ENCODE results near the gene AGRN. TPM values are rescaled to one million over a fixed set of nuclear protein-coding genes. Genes with fewer than 3 reads are reported as not detected.

The AGRN gene
- total RNA-seq, 4 donors from 2014 or later: 50.6 to 84.8 (median 71.1) TPM

DNA sequence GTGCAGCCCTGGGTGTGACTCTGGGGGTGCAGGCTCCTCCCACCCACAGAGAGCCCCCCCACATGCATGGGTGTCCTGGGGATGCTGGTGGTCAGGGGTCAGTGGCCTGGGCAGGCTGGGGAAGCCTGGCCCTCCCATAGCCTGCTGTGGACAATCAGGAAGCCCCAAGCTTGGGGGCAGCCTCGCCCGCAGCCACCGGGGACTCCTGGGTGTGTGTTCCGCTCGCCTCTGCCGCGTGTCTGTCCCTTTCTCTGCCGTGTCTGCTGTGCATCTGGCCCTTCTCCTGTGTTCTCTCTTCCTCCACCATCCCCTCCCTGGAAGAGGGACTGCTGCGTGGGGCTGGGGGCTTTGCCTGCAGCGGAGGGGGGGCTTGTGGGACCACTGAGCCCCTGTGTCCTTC is 22.9 kb downstream of the AGRN start:
- Histone ChIP-seq H3K9me3 (no peaks in the 10 kb centered on the region), H3K27ac (no peak overlapping the region), H3K4me1 (peaks cover 24% of the 10 kb centered on the region), H3K27me3 (peaks cover 15% of the 10 kb centered on the region), H3K36me3 (peaks cover 45% of the 10 kb centered on the region), H3K4me3 (no peak overlapping the region)
- DNase-seq (ENCODE audit: low spot score in 2 of 2): no peak
- no CpG with 5 or more reads among the region's 10 CpGs for WGBS
- TF ChIP-seq POLR2AphosphoS5 (IDR thresholded peaks at IDR 0.05) (no peak), EP300 (IDR thresholded peaks at IDR 0.05) (no peak), POLR2A (IDR thresholded peaks at IDR 0.05) (no peak)
- TF ChIP-seq, protein P1, sequence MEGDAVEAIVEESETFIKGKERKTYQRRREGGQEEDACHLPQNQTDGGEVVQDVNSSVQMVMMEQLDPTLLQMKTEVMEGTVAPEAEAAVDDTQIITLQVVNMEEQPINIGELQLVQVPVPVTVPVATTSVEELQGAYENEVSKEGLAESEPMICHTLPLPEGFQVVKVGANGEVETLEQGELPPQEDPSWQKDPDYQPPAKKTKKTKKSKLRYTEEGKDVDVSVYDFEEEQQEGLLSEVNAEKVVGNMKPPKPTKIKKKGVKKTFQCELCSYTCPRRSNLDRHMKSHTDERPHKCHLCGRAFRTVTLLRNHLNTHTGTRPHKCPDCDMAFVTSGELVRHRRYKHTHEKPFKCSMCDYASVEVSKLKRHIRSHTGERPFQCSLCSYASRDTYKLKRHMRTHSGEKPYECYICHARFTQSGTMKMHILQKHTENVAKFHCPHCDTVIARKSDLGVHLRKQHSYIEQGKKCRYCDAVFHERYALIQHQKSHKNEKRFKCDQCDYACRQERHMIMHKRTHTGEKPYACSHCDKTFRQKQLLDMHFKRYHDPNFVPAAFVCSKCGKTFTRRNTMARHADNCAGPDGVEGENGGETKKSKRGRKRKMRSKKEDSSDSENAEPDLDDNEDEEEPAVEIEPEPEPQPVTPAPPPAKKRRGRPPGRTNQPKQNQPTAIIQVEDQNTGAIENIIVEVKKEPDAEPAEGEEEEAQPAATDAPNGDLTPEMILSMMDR (IDR thresholded peaks at IDR 0.05): no peak

DNA sequence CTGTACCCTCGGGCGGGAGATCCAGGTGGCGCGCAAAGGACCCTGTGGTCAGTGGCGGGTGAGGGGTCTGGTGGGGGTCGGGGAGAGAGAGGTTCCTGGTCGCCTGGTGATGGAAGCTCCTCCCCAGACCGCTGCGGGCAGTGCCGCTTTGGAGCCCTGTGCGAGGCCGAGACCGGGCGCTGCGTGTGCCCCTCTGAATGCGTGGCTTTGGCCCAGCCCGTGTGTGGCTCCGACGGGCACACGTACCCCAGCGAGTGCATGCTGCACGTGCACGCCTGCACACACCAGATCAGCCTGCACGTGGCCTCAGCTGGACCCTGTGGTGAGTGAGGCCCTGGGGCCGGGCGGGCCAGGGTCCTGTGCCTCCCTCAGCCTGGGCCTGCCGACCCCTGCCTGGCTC is 23.5 kb downstream of the AGRN start:
- H3K4me1 ChIP-seq: peaks cover 24% of the 10 kb centered on the region
- H3K27me3 ChIP-seq: peaks cover 11% of the 10 kb centered on the region
- no peak for TF ChIP-seq EP300 (IDR thresholded peaks at IDR 0.05)
- TF ChIP-seq POLR2A (IDR thresholded peaks at IDR 0.05): no peak
- TF ChIP-seq, protein P1 (IDR thresholded peaks at IDR 0.05): no peak
- TF ChIP-seq POLR2AphosphoS5 (IDR thresholded peaks at IDR 0.05): no peak
- peaks cover 47% of the 10 kb centered on the region for H3K36me3 ChIP-seq
- no peaks in the 10 kb centered on the region for H3K9me3 ChIP-seq
- H3K4me3 ChIP-seq: no peak overlapping the region
- 100% methylated on average over 7 of the region's 27 CpGs for WGBS
- no peak for DNase-seq (ENCODE audit: low spot score in 2 of 2)
- H3K27ac ChIP-seq: no peak overlapping the region

DNA sequence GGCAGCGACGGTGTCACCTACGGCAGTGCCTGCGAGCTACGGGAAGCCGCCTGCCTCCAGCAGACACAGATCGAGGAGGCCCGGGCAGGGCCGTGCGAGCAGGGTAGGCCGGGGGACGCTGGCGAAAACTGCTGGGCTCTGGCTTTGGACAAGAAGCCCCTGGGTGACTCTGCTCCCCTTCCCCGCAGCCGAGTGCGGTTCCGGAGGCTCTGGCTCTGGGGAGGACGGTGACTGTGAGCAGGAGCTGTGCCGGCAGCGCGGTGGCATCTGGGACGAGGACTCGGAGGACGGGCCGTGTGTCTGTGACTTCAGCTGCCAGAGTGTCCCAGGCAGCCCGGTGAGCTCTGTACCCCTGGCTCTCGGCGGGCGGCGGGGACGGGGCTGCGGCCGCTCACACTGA is 24.0 kb downstream of the AGRN start:
- peaks cover 11% of the 10 kb centered on the region for H3K27me3 ChIP-seq
- DNase-seq (ENCODE audit: low spot score in 2 of 2): no peak
- WGBS: 97% methylated on average over 19 of the region's 33 CpGs
- peaks cover 22% of the 10 kb centered on the region for H3K4me1 ChIP-seq
- no peak overlapping the region for H3K4me3 ChIP-seq
- no peak overlapping the region for H3K27ac ChIP-seq
- no peaks in the 10 kb centered on the region for H3K9me3 ChIP-seq
- peaks cover 47% of the 10 kb centered on the region for H3K36me3 ChIP-seq
- TF ChIP-seq POLR2A (IDR thresholded peaks at IDR 0.05) (no peak), POLR2AphosphoS5 (IDR thresholded peaks at IDR 0.05) (no peak)

DNA sequence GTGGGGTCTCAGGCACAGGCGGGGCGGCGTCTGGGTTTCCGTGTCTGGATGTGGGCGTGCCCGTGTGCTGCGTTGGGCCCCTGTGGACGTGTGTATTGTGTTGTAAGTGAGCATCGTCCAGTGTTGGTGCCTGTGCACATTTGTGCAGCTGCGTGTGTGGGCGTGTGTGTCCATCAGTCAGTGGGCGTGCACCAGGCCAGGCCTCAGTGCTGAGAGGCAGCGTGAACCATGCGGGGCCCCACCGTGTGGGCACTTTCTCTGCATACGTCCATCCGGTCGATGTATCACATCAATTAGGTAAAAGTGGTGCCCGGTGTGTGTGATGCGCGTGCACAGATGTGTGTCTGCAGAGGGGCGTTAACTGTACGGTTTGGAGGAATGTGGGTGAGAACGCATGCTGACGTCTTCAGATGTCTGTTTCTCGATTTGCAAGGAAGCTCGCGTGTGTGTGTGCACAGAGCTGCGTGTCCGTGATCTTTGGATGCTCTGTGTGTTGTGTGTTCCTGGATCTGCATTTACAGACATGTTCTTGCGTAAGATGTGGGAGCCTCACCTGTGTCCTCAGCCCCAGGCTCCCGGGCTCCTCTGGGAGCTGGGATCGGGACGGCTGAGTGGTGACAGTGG is 24.6 kb downstream of the AGRN start:
- H3K4me3 ChIP-seq: no peak overlapping the region
- no peak for TF ChIP-seq POLR2A (IDR thresholded peaks at IDR 0.05)
- no peak for TF ChIP-seq EP300 (IDR thresholded peaks at IDR 0.05)
- no peak for DNase-seq (ENCODE audit: low spot score in 2 of 2)
- peaks cover 15% of the 10 kb centered on the region for H3K4me1 ChIP-seq
- no peak overlapping the region for H3K27ac ChIP-seq
- 90% methylated on average over 17 of the region's 34 CpGs for WGBS
- no peaks in the 10 kb centered on the region for H3K9me3 ChIP-seq
- peaks cover 52% of the 10 kb centered on the region for H3K36me3 ChIP-seq
- H3K27me3 ChIP-seq: peaks cover 9% of the 10 kb centered on the region

DNA sequence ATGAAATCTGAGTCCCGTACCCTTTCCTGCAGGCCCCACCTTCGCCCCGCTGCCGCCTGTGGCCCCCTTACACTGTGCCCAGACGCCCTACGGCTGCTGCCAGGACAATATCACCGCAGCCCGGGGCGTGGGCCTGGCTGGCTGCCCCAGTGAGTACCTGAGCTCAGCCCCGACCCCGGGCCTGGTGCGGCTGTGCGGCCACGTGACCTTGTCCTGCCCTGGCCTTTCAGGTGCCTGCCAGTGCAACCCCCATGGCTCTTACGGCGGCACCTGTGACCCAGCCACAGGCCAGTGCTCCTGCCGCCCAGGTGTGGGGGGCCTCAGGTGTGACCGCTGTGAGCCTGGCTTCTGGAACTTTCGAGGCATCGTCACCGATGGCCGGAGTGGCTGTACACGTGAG is 25.2 kb downstream of the AGRN start:
- Histone ChIP-seq H3K36me3 (peaks cover 56% of the 10 kb centered on the region), H3K27me3 (peaks cover 4% of the 10 kb centered on the region), H3K4me3 (no peak overlapping the region), H3K4me1 (peaks cover 10% of the 10 kb centered on the region), H3K9me3 (no peaks in the 10 kb centered on the region), H3K27ac (no peak overlapping the region)
- TF ChIP-seq POLR2AphosphoS5 (IDR thresholded peaks at IDR 0.05): no peak
- TF ChIP-seq, protein P1 (IDR thresholded peaks at IDR 0.05): no peak
- no peak for TF ChIP-seq EP300 (IDR thresholded peaks at IDR 0.05)
- TF ChIP-seq POLR2A (IDR thresholded peaks at IDR 0.05): no peak
- 90% methylated on average over 4 of the region's 23 CpGs for WGBS
- no peak for DNase-seq (ENCODE audit: low spot score in 2 of 2)

DNA sequence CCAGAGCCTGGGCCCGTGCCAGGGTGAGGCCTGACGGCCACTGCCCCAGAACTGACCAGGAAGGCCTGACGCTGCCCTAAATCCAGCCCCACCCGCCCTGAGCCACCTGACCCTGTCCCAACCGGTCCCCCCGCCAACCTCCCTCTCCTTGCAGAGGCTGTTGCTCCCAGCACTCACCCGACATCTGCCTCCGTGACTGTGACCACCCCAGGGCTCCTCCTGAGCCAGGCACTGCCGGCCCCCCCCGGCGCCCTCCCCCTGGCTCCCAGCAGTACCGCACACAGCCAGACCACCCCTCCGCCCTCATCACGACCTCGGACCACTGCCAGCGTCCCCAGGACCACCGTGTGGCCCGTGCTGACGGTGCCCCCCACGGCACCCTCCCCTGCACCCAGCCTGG is 26.3 kb downstream of the AGRN start:
- no peak overlapping the region for H3K27ac ChIP-seq
- H3K27me3 ChIP-seq: no peaks in the 10 kb centered on the region
- peaks cover 67% of the 10 kb centered on the region for H3K36me3 ChIP-seq
- 92% methylated on average over 16 of the region's 20 CpGs for WGBS
- peaks cover 5% of the 10 kb centered on the region for H3K4me1 ChIP-seq
- no peaks in the 10 kb centered on the region for H3K9me3 ChIP-seq
- DNase-seq (ENCODE audit: low spot score in 2 of 2): no peak
- no peak overlapping the region for H3K4me3 ChIP-seq
- TF ChIP-seq EP300 (IDR thresholded peaks at IDR 0.05): no peak
- TF ChIP-seq POLR2AphosphoS5 (IDR thresholded peaks at IDR 0.05): no peak
- TF ChIP-seq, protein P1 (IDR thresholded peaks at IDR 0.05): no peak
- no peak for TF ChIP-seq POLR2A (IDR thresholded peaks at IDR 0.05)

All from suprapubic skin (tissue), 4 donors.